HG02870 (cell line): Measurements from ENCODE around the gene ASAH2.

Source experiments
- ATAC-seq: cut with Tn5 transposase; IDR thresholded peaks from one replicate; pipeline ENCODE4 v1.9.1; 2021; ENCODE audit warnings: mild to moderate bottlenecking, moderate library complexity; ENCODE audit not compliant: unreplicated experiment

The ASAH2 gene

GRCh38 chr10:50210876-50211275 lies 40.4 kb downstream of the ASAH2 start:
- no peak for ATAC-seq
